NT2/D1 (cell line): ENCODE data around the gene CACNA1C.

Experiments
- SUZ12 ChIP-seq: IDR thresholded peaks from 2 replicates; pipeline ENCODE4 v1.6.1; 2011; ENCODE audit not compliant: insufficient read length, insufficient read depth; ENCODE audit errors: extremely low read depth
- ZNF274 ChIP-seq: IDR thresholded peaks from 2 replicates; pipeline ENCODE4 v1.6.1; 2011; ENCODE audit warnings: mild to moderate bottlenecking, low read depth, low read length

DNA sequence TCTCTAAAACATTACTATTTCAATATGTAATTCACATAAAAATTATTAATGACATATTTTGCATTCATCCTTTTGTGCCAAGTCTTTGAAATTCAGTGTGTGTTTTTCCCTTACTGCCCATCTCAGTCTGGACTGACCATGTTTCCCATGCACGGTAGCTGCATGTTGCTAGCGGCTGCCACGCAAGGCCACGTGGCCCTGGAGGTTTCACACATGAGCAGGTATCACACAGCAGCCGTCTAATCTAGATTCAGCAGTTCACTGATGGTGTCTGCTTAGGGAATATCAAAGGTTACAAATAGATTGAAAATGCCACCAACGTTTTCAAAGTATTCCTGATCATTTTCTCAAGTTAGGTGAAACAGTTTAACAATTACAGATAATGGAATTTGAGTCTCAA lies 507.1 kb downstream of the CACNA1C start:
- no peak for TF ChIP-seq SUZ12
- no peak for TF ChIP-seq ZNF274
